Upper lobe of right lung (tissue), 1 donor: ENCODE data around the gene MPZL3. TPM values are rescaled to one million over a fixed set of nuclear protein-coding genes. Genes with fewer than 3 reads are reported as not detected.

ENCODE experiments used
- ATAC-seq: fragments of 200-7000 bp; cut with Tn5 transposase; one replicate; pipeline ENCODE4 v1.9.1; 2020; ENCODE audit warnings: mild to moderate bottlenecking, moderate library complexity
- DNase-seq: peaks from one replicate; pipeline ENCODE4 v3.0.0-alpha.2; 2020
- H3K27ac ChIP-seq: fragments of 200-600 bp; one replicate; pipeline ENCODE4 v1.8.0; 2022
- H3K27me3 ChIP-seq: fragments of 200-600 bp; one replicate; pipeline ENCODE4 v1.8.0; 2022; ENCODE audit warnings: mild to moderate bottlenecking
- H3K36me3 ChIP-seq: fragments of 200-600 bp; one replicate; pipeline ENCODE4 v1.8.0; 2022
- H3K4me1 ChIP-seq: fragments of 200-600 bp; one replicate; pipeline ENCODE4 v1.8.0; 2022
- H3K4me3 ChIP-seq: fragments of 200-600 bp; one replicate; pipeline ENCODE4 v1.8.0; 2022; ENCODE audit warnings: mild to moderate bottlenecking
- H3K9me3 ChIP-seq: fragments of 200-600 bp; one replicate; pipeline ENCODE4 v1.8.0; 2022
- CTCF ChIP-seq: fragments of 200-600 bp; IDR thresholded peaks from one replicate; pipeline ENCODE4 v1.8.0; 2022; ENCODE audit warnings: antibody characterized with exemption
- intact Hi-C: fragments of 100-400 bp; cut with DNase I; formaldehyde crosslinking; loops from one replicate; pipeline ENCODE4 v1.11.0; 2022
- total RNA-seq: library from RNA; stranded (reverse); fragmentation: NEBNext Ultra II Directional; extraction: Animal tissue kit (Norgen Biotek cat#: 25700); gene quantifications from one replicate; pipeline ENCODE4 v1.2.1, GENCODE V29; 2021
- donor health status: DM: no; HTN: yes; CAD: no; lungs with severe emphysema.

Gene MPZL3
- total RNA-seq, 1 donor from 2014 or later: 11.8 TPM

GRCh38 chr11:118243161-118243560, 9.0 kb downstream of the MPZL3 start:
- DNase-seq: no peak
- Histone ChIP-seq H3K27ac (peak overlapping the region; percentile 85), H3K4me3 (no peak overlapping the region), H3K4me1 (peaks cover 50% of the 10 kb centered on the region), H3K9me3 (no peaks in the 10 kb centered on the region), H3K27me3 (no peaks in the 10 kb centered on the region), H3K36me3 (no peaks in the 10 kb centered on the region)
- no peak for TF ChIP-seq CTCF
- no peak for ATAC-seq
- intact Hi-C loops: no loop called here

GRCh38 chr11:118241764-118242098, 10.4 kb downstream of the MPZL3 start:
- intact Hi-C loops: no loop called here
- H3K27me3 ChIP-seq: no peaks in the 10 kb centered on the region
- DNase-seq (no peak), ATAC-seq (no peak)
- peak overlapping the region; percentile 85 for H3K27ac ChIP-seq
- H3K36me3 ChIP-seq: no peaks in the 10 kb centered on the region
- TF ChIP-seq CTCF: no peak
- no peaks in the 10 kb centered on the region for H3K9me3 ChIP-seq
- H3K4me3 ChIP-seq: no peak overlapping the region
- H3K4me1 ChIP-seq: peaks cover 47% of the 10 kb centered on the region

GRCh38 chr11:118240999-118241763, 11.0 kb downstream of the MPZL3 start:
- TF ChIP-seq CTCF: no peak

GRCh38 chr11:118239509-118240205, 12.5 kb downstream of the MPZL3 start:
- Histone ChIP-seq H3K4me3 (peak overlapping the region; percentile 5), H3K4me1 (peaks cover 36% of the 10 kb centered on the region), H3K9me3 (no peaks in the 10 kb centered on the region), H3K27ac (peak overlapping the region; percentile 68), H3K36me3 (no peaks in the 10 kb centered on the region), H3K27me3 (no peaks in the 10 kb centered on the region)
- intact Hi-C loops: no loop called here
- DNase-seq: no peak
- ATAC-seq: no peak
- no peak for TF ChIP-seq CTCF

More at GRCh38 chr11:118240999-118241763, 11.0 kb downstream of the MPZL3 start:
- Histone ChIP-seq H3K4me1 (peaks cover 44% of the 10 kb centered on the region), H3K36me3 (no peaks in the 10 kb centered on the region), H3K4me3 (peak overlapping the region; percentile 14), H3K9me3 (no peaks in the 10 kb centered on the region), H3K27ac (peak overlapping the region; percentile 85), H3K27me3 (no peaks in the 10 kb centered on the region)
- ATAC-seq: peak; percentile 83
- intact Hi-C loops: no loop called here
- no peak for DNase-seq

GRCh38 chr11:118238929-118239328, 13.2 kb downstream of the MPZL3 start:
- ATAC-seq (peak; percentile 34), DNase-seq (no peak)
- Histone ChIP-seq H3K4me1 (peaks cover 36% of the 10 kb centered on the region), H3K9me3 (no peaks in the 10 kb centered on the region), H3K27me3 (no peaks in the 10 kb centered on the region), H3K4me3 (no peak overlapping the region), H3K36me3 (no peaks in the 10 kb centered on the region), H3K27ac (peak overlapping the region; percentile 68)
- no peak for TF ChIP-seq CTCF
- intact Hi-C loops: no loop called here
